CD4-positive, alpha-beta memory T cell (primary cell): ENCODE data around the gene RNF144A. TPM values are rescaled to one million over a fixed set of nuclear protein-coding genes. Genes with fewer than 3 reads are reported as not detected.

Experiments used
- CTCF ChIA-PET: fragments of 350-600 bp; sonication (Branson Sonifier 250); formaldehyde crosslinking; loops from one replicate; lab custom pipeline; 2021; ENCODE audit warnings: inconsistent platforms; ENCODE audit not compliant: partially characterized antibody; lab: Charles Lee
- POLR2A ChIA-PET: fragments of 350-600 bp; sonication (Branson Sonifier 250); formaldehyde crosslinking; loops from one replicate; lab custom pipeline; 2021; ENCODE audit not compliant: partially characterized antibody; lab: Charles Lee
- DNase-seq, 5 donors: peaks; one replicate each; pipeline versions ENCODE4 v3.0.0 to v3.0.0-alpha.2; 2020 to 2022; ENCODE audit warnings: mixed read lengths in 1 of 5
- H3K27ac ChIP-seq: one replicate; pipeline ENCODE4 v1.7.0; 2013; ENCODE audit warnings: low read depth, low read length
- H3K27me3 ChIP-seq: 2 replicates; pipeline ENCODE4 v1.7.0; 2013; ENCODE audit warnings: mild to moderate bottlenecking, low read length, moderate library complexity; ENCODE audit not compliant: insufficient read depth
- H3K36me3 ChIP-seq: 2 replicates; pipeline ENCODE4 v1.7.0; 2013; ENCODE audit warnings: mild to moderate bottlenecking, low read length, moderate library complexity; ENCODE audit not compliant: insufficient read depth
- H3K4me1 ChIP-seq: 2 replicates; pipeline ENCODE4 v1.7.0; 2013; ENCODE audit warnings: mild to moderate bottlenecking, low read length, moderate library complexity; ENCODE audit not compliant: insufficient read depth
- H3K4me3 ChIP-seq, 2 donors: one replicate each; pipeline ENCODE4 v1.7.0; 2013; ENCODE audit warnings: low read length in 2 of 2, mild to moderate bottlenecking in 1 of 2
- H3K9me3 ChIP-seq, 2 donors: one replicate each; pipeline ENCODE4 v1.7.0; 2013; ENCODE audit warnings: low read length in 2 of 2, control low read depth in 1 of 2; ENCODE audit not compliant: control insufficient read depth in 1 of 2
- H3K27ac Mint-ChIP-seq, 7 donors: one replicate each; pipeline ENCODE4 v1.8.0; 2020 to 2021; ENCODE audit warnings: mixed read lengths in 7 of 7, mild to moderate bottlenecking in 6 of 7, inconsistent platforms in 3 of 7, moderate library complexity in 3 of 7
- H3K27me3 Mint-ChIP-seq, 2 donors: one replicate each; pipeline ENCODE4 v1.8.0; 2020 to 2021; ENCODE audit warnings: mixed read lengths in 2 of 2
- H3K36me3 Mint-ChIP-seq, 2 donors: one replicate each; pipeline ENCODE4 v1.8.0; 2020 to 2021; ENCODE audit warnings: mixed read lengths in 2 of 2, inconsistent platforms in 1 of 2, mild to moderate bottlenecking in 1 of 2
- H3K4me1 Mint-ChIP-seq, 4 donors: one replicate each; pipeline ENCODE4 v1.8.0; 2020 to 2021; ENCODE audit warnings: mixed read lengths in 4 of 4, mild to moderate bottlenecking in 1 of 4
- H3K4me3 Mint-ChIP-seq, 8 donors: one replicate each; pipeline ENCODE4 v1.8.0; 2020 to 2021; ENCODE audit warnings: mixed read lengths in 8 of 8, mild to moderate bottlenecking in 7 of 8, moderate library complexity in 6 of 8, inconsistent platforms in 3 of 8
- H3K9me3 Mint-ChIP-seq, 8 donors: one replicate each; pipeline ENCODE4 v1.8.0; 2020 to 2021; ENCODE audit warnings: mixed read lengths in 8 of 8, mild to moderate bottlenecking in 5 of 8, inconsistent platforms in 3 of 8, moderate library complexity in 1 of 8
- intact Hi-C: fragments of 100-400 bp; cut with micrococcal nuclease; formaldehyde crosslinking; loops from one replicate; pipeline ENCODE4 v1.15.1; 2023
- polyA plus RNA-seq, 2 donors: library from polyadenylated mRNA; unstranded; fragments of 300-500 nt; fragmentation: Illumina TruSeq; gene quantifications; one replicate each; pipeline ENCODE4 v1.2.3, GENCODE V29; 2021
- total RNA-seq, 2 experiments: library from RNA; stranded (reverse); gene quantifications; one replicate each; pipeline ENCODE4 v1.2.3, GENCODE V29; 2021

RNF144A gene
- total and polyA plus RNA-seq, 4 experiments from 2014 or later: 3.9 to 41.1 (median 23.8) TPM

DNA sequence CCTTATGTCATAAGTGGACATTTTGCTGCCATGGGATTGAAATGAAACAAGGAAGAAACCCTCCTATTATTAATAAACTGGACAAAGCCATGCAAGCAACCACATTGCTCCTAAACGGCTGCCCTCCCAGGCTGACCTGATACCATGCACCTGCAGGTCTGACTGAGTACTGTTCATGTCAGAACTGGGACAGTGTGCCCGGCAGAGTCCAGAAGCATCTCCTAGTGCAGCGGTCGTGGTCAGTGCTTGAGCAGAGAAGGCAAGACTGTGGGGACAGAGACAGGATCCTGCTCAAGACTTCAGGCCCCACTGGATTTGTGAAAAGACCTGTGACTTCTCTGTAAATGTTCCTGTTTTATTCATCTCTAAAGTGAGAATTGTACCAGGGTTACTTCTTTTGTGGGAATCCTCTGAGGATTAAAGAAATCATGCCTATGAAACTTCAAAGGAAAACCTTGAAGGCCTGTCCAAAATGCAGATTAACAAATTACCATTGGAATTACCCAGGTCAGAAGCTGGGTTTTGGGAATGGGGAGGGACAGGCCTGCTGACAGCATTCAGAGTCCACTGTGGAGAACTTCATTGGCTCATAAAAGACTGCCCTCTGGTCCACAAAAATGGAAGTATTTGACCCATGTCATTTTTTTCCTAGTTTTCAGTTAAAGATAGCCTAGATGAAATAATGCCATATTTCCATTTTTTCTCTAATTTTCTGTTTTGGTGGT lies 13.9 kb downstream of the RNF144A start:
- H3K4me3 ChIP-seq: no peak overlapping the region
- H3K27ac ChIP-seq: no peak overlapping the region
- no peak for DNase-seq
- H3K4me1 ChIP-seq: peaks cover 34% of the 10 kb centered on the region
- no peaks in the 10 kb centered on the region for H3K27me3 ChIP-seq
- peaks cover 21 to 44% of the 10 kb centered on the region in 2 donors for H3K36me3 Mint-ChIP-seq
- H3K9me3 Mint-ChIP-seq: peaks cover 0 to 11% (median 3%) of the 10 kb centered on the region in 8 donors
- peak overlapping the region in 1 of 7 donors; percentile 31 for H3K27ac Mint-ChIP-seq
- H3K4me1 Mint-ChIP-seq: peaks cover 51 to 83% (median 61%) of the 10 kb centered on the region in 4 donors
- H3K4me3 Mint-ChIP-seq: no peak overlapping the region
- CTCF ChIA-PET: no interaction called here
- intact Hi-C loops: loop anchor here (5.0 kb wide), 1 partner anchor 34 kb away; no protein-coding TSS in a partner anchor
- H3K9me3 ChIP-seq: no peaks in the 10 kb centered on the region
- H3K36me3 ChIP-seq: no peaks in the 10 kb centered on the region
- no peaks in the 10 kb centered on the region for H3K27me3 Mint-ChIP-seq
- POLR2A ChIA-PET: no interaction called here

DNA sequence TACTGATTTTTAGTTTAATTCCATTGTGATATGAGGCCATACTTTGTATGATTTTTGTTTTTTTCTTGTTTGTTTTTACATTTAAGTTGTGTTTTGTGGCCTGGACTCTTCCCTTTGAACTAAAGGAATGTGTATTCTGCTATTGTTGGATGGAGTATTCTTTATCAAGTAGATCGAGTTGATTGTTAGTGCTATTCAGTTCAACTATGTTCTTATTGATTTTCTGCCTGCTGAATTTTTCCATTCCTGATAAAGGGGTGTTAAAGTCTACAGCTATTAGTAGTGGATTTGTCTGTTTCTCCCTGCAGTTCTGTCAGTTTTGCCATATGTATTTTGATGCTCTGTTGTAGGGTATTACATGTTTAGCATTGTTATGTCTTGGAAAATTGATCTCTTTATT lies 14.5 kb downstream of the RNF144A start:
- H3K27me3 ChIP-seq: no peaks in the 10 kb centered on the region
- H3K4me3 ChIP-seq: no peak overlapping the region
- H3K9me3 ChIP-seq: no peaks in the 10 kb centered on the region
- no peaks in the 10 kb centered on the region for H3K36me3 ChIP-seq
- peaks cover 39% of the 10 kb centered on the region for H3K4me1 ChIP-seq
- intact Hi-C loops: loop anchor here (5.0 kb wide), 1 partner anchor 34 kb away; no protein-coding TSS in a partner anchor
- H3K4me1 Mint-ChIP-seq: peaks cover 49 to 83% (median 59%) of the 10 kb centered on the region in 4 donors
- no peaks in the 10 kb centered on the region for H3K27me3 Mint-ChIP-seq
- POLR2A ChIA-PET: interaction anchor here (1.2 kb wide), 1 partner anchor 10 kb away, joined by 4 read pairs; no protein-coding TSS in a partner anchor
- peak overlapping the region in 3 of 7 donors; percentile 30 to 57 (median 44) for H3K27ac Mint-ChIP-seq
- H3K27ac ChIP-seq: no peak overlapping the region
- DNase-seq: no peak
- H3K36me3 Mint-ChIP-seq: peaks cover 17 to 37% of the 10 kb centered on the region in 2 donors
- CTCF ChIA-PET: interaction anchor here (0.9 to 3.2 kb wide), 5 partner anchors 12 to 113 kb away, joined by 3 to 14 read pairs (median 6); partner anchors contain the start of gene RNF144A
- peak overlapping the region in 1 of 8 donors; percentile 31 for H3K4me3 Mint-ChIP-seq
- H3K9me3 Mint-ChIP-seq: peaks cover 0 to 10% (median 3%) of the 10 kb centered on the region in 8 donors

DNA sequence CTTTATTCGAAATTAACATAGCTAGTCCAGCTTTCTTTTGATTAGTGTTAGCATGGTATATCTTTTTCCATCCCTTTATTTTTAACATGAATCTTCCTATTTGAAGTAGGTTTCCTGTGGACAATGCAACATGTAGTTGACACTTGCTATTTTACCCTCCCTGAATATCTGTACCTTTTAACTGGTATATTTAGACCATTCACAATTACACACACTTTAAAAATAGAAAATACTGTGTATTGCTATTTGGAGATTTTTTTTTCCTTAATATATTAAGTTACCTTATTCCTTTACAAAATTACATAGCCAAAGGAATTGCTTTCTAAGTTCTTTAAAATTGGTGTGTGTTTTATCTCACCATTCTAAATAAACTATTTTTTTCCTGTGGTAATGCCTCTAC lies 15.0 kb downstream of the RNF144A start:
- ChIA-PET POLR2A (interaction anchor here (1.2 kb wide), 1 partner anchor 11 kb away, joined by 4 read pairs; no protein-coding TSS in a partner anchor), CTCF (interaction anchor here (0.9 to 3.2 kb wide), 5 partner anchors 12 to 112 kb away, joined by 3 to 14 read pairs (median 6); partner anchors contain the start of gene RNF144A)
- no peaks in the 10 kb centered on the region for H3K27me3 ChIP-seq
- H3K4me3 ChIP-seq: no peak overlapping the region
- DNase-seq: no peak
- H3K27ac Mint-ChIP-seq: peak overlapping the region in 1 of 7 donors; percentile 44
- peaks cover 0 to 10% (median 3%) of the 10 kb centered on the region in 8 donors for H3K9me3 Mint-ChIP-seq
- intact Hi-C loops: loop anchor here (5.0 kb wide), 1 partner anchor 35 kb away; no protein-coding TSS in a partner anchor
- peak overlapping the region in 1 of 8 donors; percentile 63 for H3K4me3 Mint-ChIP-seq
- H3K4me1 ChIP-seq: peaks cover 43% of the 10 kb centered on the region
- peaks cover 48 to 83% (median 56%) of the 10 kb centered on the region in 4 donors for H3K4me1 Mint-ChIP-seq
- peaks cover 16 to 33% of the 10 kb centered on the region in 2 donors for H3K36me3 Mint-ChIP-seq
- H3K36me3 ChIP-seq: no peaks in the 10 kb centered on the region
- no peaks in the 10 kb centered on the region for H3K9me3 ChIP-seq
- H3K27me3 Mint-ChIP-seq: no peaks in the 10 kb centered on the region
- H3K27ac ChIP-seq: no peak overlapping the region

DNA sequence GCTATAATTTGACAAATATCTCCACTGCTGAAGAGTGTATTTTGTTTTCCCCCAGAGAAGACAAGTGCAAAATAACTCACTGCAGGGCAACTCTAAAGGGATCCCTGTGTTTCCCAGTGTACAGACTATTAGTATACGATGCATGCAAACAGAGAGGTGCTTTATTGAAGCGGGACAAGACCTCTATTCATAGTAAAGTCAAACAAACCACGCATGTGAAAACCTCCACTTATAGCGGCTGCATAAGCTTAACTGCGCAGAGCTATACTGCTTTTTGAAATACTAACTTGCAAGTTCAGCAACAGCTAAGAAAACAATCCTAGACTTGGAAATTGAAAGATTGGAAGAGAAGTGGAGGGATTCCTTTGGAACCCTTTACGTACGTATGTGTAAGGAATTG lies 15.6 kb downstream of the RNF144A start:
- H3K27ac ChIP-seq: no peak overlapping the region
- no peaks in the 10 kb centered on the region for H3K27me3 Mint-ChIP-seq
- no peak overlapping the region for H3K4me3 Mint-ChIP-seq

DNA sequence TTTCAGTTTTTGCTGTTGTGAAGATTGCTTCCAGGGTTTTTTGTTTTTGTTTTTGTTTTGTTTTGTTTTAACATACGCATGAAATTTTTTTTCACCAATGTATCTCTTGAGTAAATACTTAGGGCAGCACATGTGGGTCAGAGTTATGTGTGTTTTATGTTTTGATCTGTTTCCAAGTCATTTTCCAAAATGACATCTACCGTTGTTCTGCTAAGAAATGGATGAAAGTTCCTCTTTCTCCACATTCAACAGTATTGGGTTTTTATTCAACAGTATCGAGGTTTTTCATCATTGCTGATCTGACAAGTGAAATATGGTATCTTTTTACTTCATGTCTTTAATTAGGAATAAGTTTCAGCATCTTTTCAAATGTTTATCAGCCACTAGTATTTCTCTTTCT lies 16.7 kb downstream of the RNF144A start:
- CTCF ChIA-PET: interaction anchor here (1.0 to 3.2 kb wide), 3 partner anchors 15 to 38 kb away, joined by 3 to 14 read pairs (median 4); partner anchors contain the start of gene RNF144A

More for the DNA sequence above, 15.6 kb downstream of the RNF144A start:
- no peaks in the 10 kb centered on the region for H3K9me3 ChIP-seq
- DNase-seq: no peak
- H3K4me3 ChIP-seq: no peak overlapping the region
- no peaks in the 10 kb centered on the region for H3K27me3 ChIP-seq
- CTCF ChIA-PET: interaction anchor here (0.9 to 3.2 kb wide), 4 partner anchors 13 to 111 kb away, joined by 3 to 14 read pairs (median 8); partner anchors contain the start of gene RNF144A
- peaks cover 0 to 10% (median 3%) of the 10 kb centered on the region in 8 donors for H3K9me3 Mint-ChIP-seq
- H3K27ac Mint-ChIP-seq: no peak overlapping the region
- peaks cover 16 to 31% of the 10 kb centered on the region in 2 donors for H3K36me3 Mint-ChIP-seq
- peaks cover 49 to 87% (median 61%) of the 10 kb centered on the region in 4 donors for H3K4me1 Mint-ChIP-seq
- POLR2A ChIA-PET: interaction anchor here (1.2 kb wide), 1 partner anchor 11 kb away, joined by 4 read pairs; no protein-coding TSS in a partner anchor
- intact Hi-C loops: loop anchor here (5.0 kb wide), 1 partner anchor 36 kb away; no protein-coding TSS in a partner anchor
- no peaks in the 10 kb centered on the region for H3K36me3 ChIP-seq
- peaks cover 47% of the 10 kb centered on the region for H3K4me1 ChIP-seq

DNA sequence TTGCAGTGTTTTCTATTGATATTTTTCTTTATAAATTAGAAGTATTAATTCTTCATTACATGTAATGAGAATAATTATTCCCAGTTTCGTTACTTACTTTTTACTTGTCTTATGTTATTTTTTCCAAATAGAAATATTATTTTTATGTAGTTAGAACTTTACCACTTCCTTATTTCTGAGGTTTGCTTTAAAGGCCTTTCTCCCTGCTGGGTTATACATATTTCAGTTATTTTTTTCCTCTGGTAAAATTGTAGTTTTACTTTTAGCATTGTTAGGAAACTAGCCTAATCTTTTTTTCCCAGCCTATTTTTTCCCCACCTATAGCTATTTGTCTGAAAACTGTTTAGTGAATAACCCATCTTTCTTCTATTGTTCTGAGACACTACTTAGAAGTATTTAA lies 17.1 kb downstream of the RNF144A start:
- peak overlapping the region in 1 of 8 donors; percentile 40 for H3K4me3 Mint-ChIP-seq
- DNase-seq: no peak
- ChIA-PET CTCF (interaction anchor here (1.0 to 3.2 kb wide), 4 partner anchors 16 to 80 kb away, joined by 3 to 14 read pairs (median 4); partner anchors contain the start of gene RNF144A), POLR2A (no interaction called here)
- H3K27ac Mint-ChIP-seq: peak overlapping the region in 1 of 7 donors; percentile 37
- peaks cover 0 to 10% (median 2%) of the 10 kb centered on the region in 8 donors for H3K9me3 Mint-ChIP-seq
- no peaks in the 10 kb centered on the region for H3K27me3 ChIP-seq
- no peaks in the 10 kb centered on the region for H3K27me3 Mint-ChIP-seq
- no peak overlapping the region for H3K4me3 ChIP-seq
- intact Hi-C loops: loop anchor here (5.0 kb wide), 1 partner anchor 37 kb away; no protein-coding TSS in a partner anchor
- peaks cover 34% of the 10 kb centered on the region for H3K4me1 ChIP-seq
- H3K36me3 ChIP-seq: no peaks in the 10 kb centered on the region
- no peaks in the 10 kb centered on the region for H3K9me3 ChIP-seq
- H3K4me1 Mint-ChIP-seq: peaks cover 41 to 82% (median 55%) of the 10 kb centered on the region in 4 donors
- H3K27ac ChIP-seq: no peak overlapping the region
- H3K36me3 Mint-ChIP-seq: peaks cover 7 to 16% of the 10 kb centered on the region in 2 donors

More for the DNA sequence above, 16.7 kb downstream of the RNF144A start:
- H3K4me1 Mint-ChIP-seq: peaks cover 43 to 82% (median 56%) of the 10 kb centered on the region in 4 donors
- H3K36me3 ChIP-seq: no peaks in the 10 kb centered on the region
- H3K4me1 ChIP-seq: peaks cover 39% of the 10 kb centered on the region
- no peaks in the 10 kb centered on the region for H3K27me3 ChIP-seq
- H3K4me3 Mint-ChIP-seq: peak overlapping the region in 2 of 8 donors; percentile 11 to 57
- H3K36me3 Mint-ChIP-seq: peaks cover 7 to 20% of the 10 kb centered on the region in 2 donors
- POLR2A ChIA-PET: no interaction called here
- H3K4me3 ChIP-seq: no peak overlapping the region
- H3K27ac Mint-ChIP-seq: peak overlapping the region in 2 of 7 donors; percentile 69 to 75
- intact Hi-C loops: loop anchor here (5.0 kb wide), 1 partner anchor 37 kb away; no protein-coding TSS in a partner anchor
- DNase-seq: no peak
- H3K9me3 Mint-ChIP-seq: peaks cover 0 to 10% (median 2%) of the 10 kb centered on the region in 8 donors
- no peak overlapping the region for H3K27ac ChIP-seq
- H3K9me3 ChIP-seq: no peaks in the 10 kb centered on the region
- H3K27me3 Mint-ChIP-seq: no peaks in the 10 kb centered on the region
